ENCODE measurements around the gene PFDN2. TPM values are rescaled to one million over a fixed set of nuclear protein-coding genes. Genes with fewer than 3 reads are reported as not detected.

PFDN2 gene
- total RNA-seq, 2 donors from 2014 or later: 72.1 to 107 TPM

GRCh38 chr1:161084597-161084988, 33.2 kb downstream of the PFDN2 start:
- Mint-ChIP-seq H3K4me3 (no peak overlapping the region), H3K27me3 (no peaks in the 10 kb centered on the region), H3K4me1 (no peaks in the 10 kb centered on the region), H3K27ac (peak overlapping the region; percentile 20), H3K9me3 (no peaks in the 10 kb centered on the region), H3K36me3 (ENCODE audit: low read depth) (no peaks in the 10 kb centered on the region)
- no peak for ATAC-seq (replicated peaks)

- no peaks in the 10 kb centered on the region for H3K36me3 Mint-ChIP-seq (ENCODE audit: low read depth)
- no peak overlapping the region for H3K27ac Mint-ChIP-seq
- H3K4me1 Mint-ChIP-seq: no peaks in the 10 kb centered on the region
- no peak overlapping the region for H3K4me3 Mint-ChIP-seq
- ATAC-seq (replicated peaks): no peak
- no peaks in the 10 kb centered on the region for H3K27me3 Mint-ChIP-seq
- H3K9me3 Mint-ChIP-seq: no peaks in the 10 kb centered on the region
Measured at GRCh38 chr1:161083748-161084596, 33.9 kb downstream of the PFDN2 start.

- H3K27me3 Mint-ChIP-seq: no peaks in the 10 kb centered on the region
- H3K36me3 Mint-ChIP-seq (ENCODE audit: low read depth): no peaks in the 10 kb centered on the region
- peak overlapping the region; percentile 6 for H3K27ac Mint-ChIP-seq
- no peak overlapping the region for H3K4me3 Mint-ChIP-seq
- no peaks in the 10 kb centered on the region for H3K9me3 Mint-ChIP-seq
- H3K4me1 Mint-ChIP-seq: no peaks in the 10 kb centered on the region
- ATAC-seq (replicated peaks): peak; percentile 61
Measured at GRCh38 chr1:161082996-161083747, 34.7 kb downstream of the PFDN2 start.

- H3K27me3 Mint-ChIP-seq: no peaks in the 10 kb centered on the region
- H3K4me1 Mint-ChIP-seq: no peaks in the 10 kb centered on the region
- no peak overlapping the region for H3K4me3 Mint-ChIP-seq
- H3K36me3 Mint-ChIP-seq (ENCODE audit: low read depth): no peaks in the 10 kb centered on the region
- peak overlapping the region; percentile 44 for H3K27ac Mint-ChIP-seq
- no peak for ATAC-seq (replicated peaks)
- H3K9me3 Mint-ChIP-seq: no peaks in the 10 kb centered on the region
Measured at GRCh38 chr1:161082483-161082882, 35.4 kb downstream of the PFDN2 start.

GRCh38 chr1:161081519-161081918, 36.3 kb downstream of the PFDN2 start:
- H3K9me3 Mint-ChIP-seq: no peaks in the 10 kb centered on the region
- ATAC-seq (replicated peaks): no peak
- peak overlapping the region; percentile 44 for H3K27ac Mint-ChIP-seq

GRCh38 chr1:161080441-161081405, 37.1 kb downstream of the PFDN2 start:
- ATAC-seq (replicated peaks): peak; percentile 12
- H3K4me3 Mint-ChIP-seq: no peak overlapping the region
- H3K9me3 Mint-ChIP-seq: no peaks in the 10 kb centered on the region
- H3K4me1 Mint-ChIP-seq: no peaks in the 10 kb centered on the region
- H3K36me3 Mint-ChIP-seq (ENCODE audit: low read depth): no peaks in the 10 kb centered on the region
- no peaks in the 10 kb centered on the region for H3K27me3 Mint-ChIP-seq
- no peak overlapping the region for H3K27ac Mint-ChIP-seq

More at GRCh38 chr1:161081519-161081918, 36.3 kb downstream of the PFDN2 start:
- Mint-ChIP-seq H3K36me3 (ENCODE audit: low read depth) (no peaks in the 10 kb centered on the region), H3K4me3 (no peak overlapping the region), H3K4me1 (no peaks in the 10 kb centered on the region), H3K27me3 (no peaks in the 10 kb centered on the region)

- Mint-ChIP-seq H3K4me1 (no peaks in the 10 kb centered on the region), H3K36me3 (ENCODE audit: low read depth) (no peaks in the 10 kb centered on the region), H3K4me3 (no peak overlapping the region), H3K9me3 (no peaks in the 10 kb centered on the region), H3K27ac (no peak overlapping the region), H3K27me3 (no peaks in the 10 kb centered on the region)
- no peak for ATAC-seq (replicated peaks)
Measured at GRCh38 chr1:161079436-161080110, 38.3 kb downstream of the PFDN2 start.

GRCh38 chr1:161077426-161077825, 40.4 kb downstream of the PFDN2 start:
- no peak for ATAC-seq (replicated peaks)
- H3K27ac Mint-ChIP-seq: no peak overlapping the region
- peaks cover under 1% of the 10 kb centered on the region for H3K4me1 Mint-ChIP-seq
- H3K4me3 Mint-ChIP-seq: no peak overlapping the region
- no peaks in the 10 kb centered on the region for H3K9me3 Mint-ChIP-seq
- no peaks in the 10 kb centered on the region for H3K36me3 Mint-ChIP-seq (ENCODE audit: low read depth)
- no peaks in the 10 kb centered on the region for H3K27me3 Mint-ChIP-seq

GRCh38 chr1:161076410-161076809, 41.4 kb downstream of the PFDN2 start:
- no peak for ATAC-seq (replicated peaks)
- Mint-ChIP-seq H3K27me3 (no peaks in the 10 kb centered on the region), H3K9me3 (no peaks in the 10 kb centered on the region), H3K4me1 (peaks cover 7% of the 10 kb centered on the region), H3K4me3 (no peak overlapping the region), H3K36me3 (ENCODE audit: low read depth) (no peaks in the 10 kb centered on the region), H3K27ac (no peak overlapping the region)

- Mint-ChIP-seq H3K4me3 (no peak overlapping the region), H3K9me3 (no peaks in the 10 kb centered on the region), H3K4me1 (peaks cover 15% of the 10 kb centered on the region), H3K36me3 (ENCODE audit: low read depth) (peaks cover under 1% of the 10 kb centered on the region), H3K27me3 (no peaks in the 10 kb centered on the region), H3K27ac (peak overlapping the region; percentile 9)
- ATAC-seq (replicated peaks): no peak
Measured at GRCh38 chr1:161074676-161075368, 43.0 kb downstream of the PFDN2 start.

- Mint-ChIP-seq H3K4me3 (no peak overlapping the region), H3K27me3 (no peaks in the 10 kb centered on the region), H3K27ac (peak overlapping the region; percentile 50), H3K9me3 (no peaks in the 10 kb centered on the region), H3K4me1 (peaks cover 15% of the 10 kb centered on the region), H3K36me3 (ENCODE audit: low read depth) (peaks cover 12% of the 10 kb centered on the region)
- ATAC-seq (replicated peaks): no peak
Measured at GRCh38 chr1:161073474-161074121, 44.2 kb downstream of the PFDN2 start.

GRCh38 chr1:161072751-161073449, 44.9 kb downstream of the PFDN2 start:
- no peaks in the 10 kb centered on the region for H3K27me3 Mint-ChIP-seq

More at GRCh38 chr1:161072751-161073449, 44.9 kb downstream of the PFDN2 start:
- no peaks in the 10 kb centered on the region for H3K9me3 Mint-ChIP-seq
- H3K4me1 Mint-ChIP-seq: peaks cover 15% of the 10 kb centered on the region
- H3K27ac Mint-ChIP-seq: peak overlapping the region; percentile 50
- H3K4me3 Mint-ChIP-seq: no peak overlapping the region
- H3K36me3 Mint-ChIP-seq (ENCODE audit: low read depth): peaks cover 19% of the 10 kb centered on the region
- no peak for ATAC-seq (replicated peaks)

Measured in activated T-helper 17 cell treated with anti-CD3 and anti-CD28 coated beads, Interleukin-2, amount 50 U/mL, for 72 hours (primary cell).